CD14-positive monocyte (primary cell): ENCODE results near the gene SOCS3. TPM values are rescaled to one million over a fixed set of nuclear protein-coding genes. Genes with fewer than 3 reads are reported as not detected.
A peak's percentile ranks its signal among the peaks of the same experiment; 100 is the strongest.

ENCODE experiments used
- DNase-seq, 3 donors: peaks; one replicate each; pipeline ENCODE4 v3.0.0-alpha.2; 2011 to 2022
- H2AFZ ChIP-seq: 2 replicates; pipeline ENCODE4 v1.6.0; 2012; ENCODE audit warnings: mild to moderate bottlenecking, low read depth, low read length, inconsistent platforms; ENCODE audit not compliant: insufficient read depth, poor library complexity, severe bottlenecking
- H3K27ac ChIP-seq, 2 donors: 1 replicate in 1 of 2; 2 replicates in 1 of 2; pipeline ENCODE4 v1.5.1; 2012 to 2013; ENCODE audit warnings: low read length in 2 of 2, control low read depth in 1 of 2, inconsistent platforms in 1 of 2, low read depth in 1 of 2, mild to moderate bottlenecking in 1 of 2
- H3K27me3 ChIP-seq, 2 donors: one replicate each; pipeline versions ENCODE4 v1.6.0 to v1.6.1; 2011 to 2013; ENCODE audit warnings: low read length in 2 of 2; ENCODE audit not compliant: control insufficient read depth in 2 of 2, insufficient read depth in 2 of 2
- H3K36me3 ChIP-seq, 2 donors: replicated peaks in 1 of 2; 1 replicate in 1 of 2; 2 replicates in 1 of 2; pipeline versions ENCODE4 v1.5.1 to v1.6.1; 2012 to 2013; ENCODE audit warnings: low read length in 2 of 2, control low read depth in 1 of 2, inconsistent platforms in 1 of 2, mild to moderate bottlenecking in 1 of 2; ENCODE audit not compliant: insufficient read depth in 2 of 2, control insufficient read depth in 1 of 2
- H3K4me1 ChIP-seq, 2 donors: 1 replicate in 1 of 2; 2 replicates in 1 of 2; pipeline versions ENCODE4 v1.5.1 to v1.6.1; 2012 to 2013; ENCODE audit warnings: low read length in 2 of 2, control low read depth in 1 of 2, inconsistent platforms in 1 of 2, mild to moderate bottlenecking in 1 of 2, moderate library complexity in 1 of 2; ENCODE audit not compliant: insufficient read depth in 2 of 2, control insufficient read depth in 1 of 2
- H3K4me2 ChIP-seq: replicated peaks from 2 replicates; pipeline ENCODE3; 2012; ENCODE audit warnings: low read length, moderate library complexity, mild to moderate bottlenecking; ENCODE audit not compliant: poor library complexity, severe bottlenecking; ENCODE audit errors: extremely low read depth
- H3K4me3 ChIP-seq, 3 experiments: fragments of 200-600 bp in 1 of 3; sonication (generic) in 1 of 3; replicated peaks in 1 of 3; 1 replicate in 2 of 3; 2 replicates in 1 of 3; pipeline ENCODE4 v1.5.1; 2011 to 2013; ENCODE audit warnings: low read length in 3 of 3, mild to moderate bottlenecking in 3 of 3, control low read depth in 2 of 3, low read depth in 2 of 3, inconsistent platforms in 1 of 3, moderate library complexity in 1 of 3
- H3K79me2 ChIP-seq: 2 replicates; pipeline ENCODE4 v1.6.0; 2012; ENCODE audit warnings: mild to moderate bottlenecking, control low read depth, inconsistent platforms, low read length, moderate library complexity; ENCODE audit not compliant: insufficient read depth
- H3K9ac ChIP-seq: 2 replicates; pipeline ENCODE4 v1.6.0; 2017; ENCODE audit warnings: low read length, mild to moderate bottlenecking; ENCODE audit not compliant: insufficient read depth, poor library complexity, severe bottlenecking
- H3K9me3 ChIP-seq, 2 donors: replicated peaks in 1 of 2; 1 replicate in 1 of 2; 2 replicates in 1 of 2; pipeline versions ENCODE4 v1.5.1 to v1.6.1; 2012 to 2013; ENCODE audit warnings: low read length in 2 of 2, control low read depth in 1 of 2; ENCODE audit not compliant: control insufficient read depth in 1 of 2, insufficient read depth in 1 of 2
- H4K20me1 ChIP-seq: 2 replicates; pipeline ENCODE4 v1.6.0; 2012; ENCODE audit warnings: mild to moderate bottlenecking, low read length, control low read depth, moderate library complexity; ENCODE audit not compliant: insufficient read depth
- H3K27ac Mint-ChIP-seq, 7 donors: one replicate each; pipeline ENCODE4 v1.8.0; 2020; ENCODE audit warnings: mild to moderate bottlenecking in 7 of 7, mixed read lengths in 7 of 7, moderate library complexity in 6 of 7, inconsistent platforms in 2 of 7
- H3K27me3 Mint-ChIP-seq, 3 donors: one replicate each; pipeline ENCODE4 v1.8.0; 2021 to 2022; ENCODE audit warnings: low read depth in 3 of 3, mild to moderate bottlenecking in 3 of 3, mixed read lengths in 3 of 3, moderate library complexity in 3 of 3, inconsistent platforms in 1 of 3
- H3K36me3 Mint-ChIP-seq, 2 donors: one replicate each; pipeline ENCODE4 v1.8.0; 2020; ENCODE audit warnings: mixed read lengths in 2 of 2, inconsistent platforms in 1 of 2, mild to moderate bottlenecking in 1 of 2
- H3K4me1 Mint-ChIP-seq: one replicate; pipeline ENCODE4 v1.8.0; 2020; ENCODE audit warnings: mild to moderate bottlenecking, mixed read lengths
- H3K4me3 Mint-ChIP-seq, 2 donors: one replicate each; pipeline ENCODE4 v1.8.0; 2020; ENCODE audit warnings: mild to moderate bottlenecking in 2 of 2, mixed read lengths in 2 of 2, moderate library complexity in 1 of 2
- H3K9me3 Mint-ChIP-seq, 7 donors: one replicate each; pipeline ENCODE4 v1.8.0; 2020 to 2022; ENCODE audit warnings: mixed read lengths in 7 of 7, mild to moderate bottlenecking in 6 of 7, moderate library complexity in 6 of 7, inconsistent platforms in 2 of 7
- CTCF ChIP-seq: fragments of 200-600 bp; IDR thresholded peaks from one replicate; pipeline ENCODE4 v1.8.0; 2022; ENCODE audit warnings: antibody characterized with exemption, mild to moderate bottlenecking
- WGBS: methylation state at CpG from one replicate; pipeline ENCODE4 v1.1.5; 2013; ENCODE audit warnings: missing lambda C conversion rate; ENCODE audit not compliant: insufficient coverage; 5-methylcytosine and 5-hydroxymethylcytosine counted together
- intact Hi-C, 2 donors: fragments of 100-400 bp; cut with micrococcal nuclease; formaldehyde crosslinking; loops; one replicate each; pipeline versions ENCODE4 v1.15.0 to v1.15.1; 2023
- polyA plus RNA-seq, 3 donors: library from polyadenylated mRNA; depleted of rRNA in 1 of 3; unstranded in 2 of 3; stranded (reverse) in 1 of 3; fragments of 300-500 nt in 2 of 3; fragments of >200 nt in 1 of 3; fragmentation: Illumina TruSeq in 2 of 3; gene quantifications; 1 replicate in 2 of 3; 2 replicates in 1 of 3; pipeline ENCODE4 v1.2.3, GENCODE V29; 2012 to 2021

The SOCS3 gene
- polyA plus RNA-seq, 3 donors, result 123 to 441 (median 144) TPM

- Histone ChIP-seq H3K27ac (peak overlapping the region in 1 of 2 donors; percentile 58), H2AFZ (no peak overlapping the region), H3K9ac (no peak overlapping the region), H3K79me2 (peaks cover 94% of the 10 kb centered on the region), H3K4me2 (no peak overlapping the region), H3K27me3 (no peaks in the 10 kb centered on the region), H3K36me3 (peaks cover 69 to 85% of the 10 kb centered on the region in 2 donors), H3K4me3 (no peak overlapping the region), H3K4me1 (peaks cover 7 to 10% of the 10 kb centered on the region in 2 donors), H3K9me3 (no peaks in the 10 kb centered on the region), H4K20me1 (peaks cover 63% of the 10 kb centered on the region)
- peak overlapping the region in 6 of 7 donors; percentile 13 to 71 (median 62) for H3K27ac Mint-ChIP-seq
- no peak overlapping the region for H3K4me3 Mint-ChIP-seq
- peaks cover 29% of the 10 kb centered on the region for H3K4me1 Mint-ChIP-seq
- intact Hi-C loops, result loop anchor here in 1 of 2 donors (5.0 kb wide), 1 partner anchor 45 kb away; the partner anchor contains the start of gene SOCS3
- WGBS, result 86% methylated on average over 3 of the region's 8 CpGs
- H3K36me3 Mint-ChIP-seq, result peaks cover 80 to 94% of the 10 kb centered on the region in 2 donors
- TF ChIP-seq CTCF, result no peak
- DNase-seq, result no peak
- H3K9me3 Mint-ChIP-seq, result peaks cover 0 to 2% (median 0%) of the 10 kb centered on the region in 7 donors
- H3K27me3 Mint-ChIP-seq, result peaks cover 0 to 2% (median 0%) of the 10 kb centered on the region in 3 donors
Observed at GRCh38 chr17:78406920-78407319, 47.0 kb upstream of the SOCS3 start.

DNA sequence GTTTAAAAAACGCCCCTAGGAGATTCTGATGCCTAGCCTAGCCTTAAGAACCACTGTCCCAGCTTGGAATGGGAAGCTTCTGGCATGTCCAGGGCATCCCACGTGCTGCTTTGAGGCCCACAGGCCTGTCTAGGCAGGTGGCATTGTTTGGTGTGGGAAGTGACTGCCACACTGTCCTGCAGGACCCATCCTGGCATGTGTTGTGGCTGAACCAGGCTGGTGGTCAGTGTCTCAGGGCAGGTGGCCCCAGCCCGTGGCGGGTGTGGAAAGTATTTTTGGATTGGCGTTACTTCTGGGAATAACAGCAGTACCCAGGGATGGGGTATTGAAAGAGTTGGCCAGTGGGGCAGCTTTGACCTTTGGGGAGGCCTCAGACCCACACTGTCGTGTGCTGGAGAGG, 46.5 kb upstream of the SOCS3 start:
- Histone ChIP-seq H4K20me1 (peaks cover 68% of the 10 kb centered on the region), H3K4me1 (peaks cover 5 to 10% of the 10 kb centered on the region in 2 donors), H3K9me3 (no peaks in the 10 kb centered on the region), H3K4me2 (no peak overlapping the region), H3K79me2 (peaks cover 89% of the 10 kb centered on the region), H3K4me3 (no peak overlapping the region), H3K27ac (peak overlapping the region in 1 of 2 donors; percentile 58), H3K9ac (no peak overlapping the region), H3K27me3 (no peaks in the 10 kb centered on the region), H3K36me3 (peaks cover 72 to 90% of the 10 kb centered on the region in 2 donors), H2AFZ (no peak overlapping the region)
- H3K27ac Mint-ChIP-seq, result peak overlapping the region in 6 of 7 donors; percentile 13 to 71 (median 62)
- intact Hi-C loops, result loop anchor here in 1 of 2 donors (5.0 kb wide), 1 partner anchor 44 kb away; the partner anchor contains the start of gene SOCS3
- peaks cover 0 to 2% (median 0%) of the 10 kb centered on the region in 3 donors for H3K27me3 Mint-ChIP-seq
- TF ChIP-seq CTCF, result no peak
- peaks cover 30% of the 10 kb centered on the region for H3K4me1 Mint-ChIP-seq
- WGBS, result 95% methylated on average over 5 of the region's 6 CpGs
- H3K9me3 Mint-ChIP-seq, result peaks cover 0 to 2% (median 0%) of the 10 kb centered on the region in 7 donors
- DNase-seq, result no peak
- H3K4me3 Mint-ChIP-seq, result peak overlapping the region in 1 of 2 donors; percentile 24
- peaks cover 82 to 94% of the 10 kb centered on the region in 2 donors for H3K36me3 Mint-ChIP-seq
